Measurements from ENCODE around the gene UCK2. TPM values are rescaled to one million over a fixed set of nuclear protein-coding genes. Genes with fewer than 3 reads are reported as not detected.

Gene UCK2
- total RNA-seq, 1 donor from 2014 or later, result 14.7 TPM

GRCh38 chr1:165845569-165845968, 18.2 kb downstream of the UCK2 start:
- Histone ChIP-seq H3K9me3 (no peaks in the 10 kb centered on the region), H3K27ac (no peak overlapping the region), H3K27me3 (no peaks in the 10 kb centered on the region), H3K4me1 (peaks cover 10% of the 10 kb centered on the region), H3K36me3 (no peaks in the 10 kb centered on the region), H3K4me3 (no peak overlapping the region)
- DNase-seq, result no peak
- TF ChIP-seq CTCF (IDR thresholded peaks at IDR 0.05), result no peak
- intact Hi-C loops (cut with DNase I), result no loop called here
- ATAC-seq, result no peak

GRCh38 chr1:165845992-165846748, 18.8 kb downstream of the UCK2 start:
- TF ChIP-seq CTCF (IDR thresholded peaks at IDR 0.05), result no peak
- ATAC-seq (no peak), DNase-seq (no peak)
- Histone ChIP-seq H3K4me1 (peaks cover 10% of the 10 kb centered on the region), H3K27me3 (no peaks in the 10 kb centered on the region), H3K36me3 (no peaks in the 10 kb centered on the region), H3K27ac (no peak overlapping the region), H3K9me3 (no peaks in the 10 kb centered on the region), H3K4me3 (no peak overlapping the region)
- intact Hi-C loops (cut with DNase I), result no loop called here

- ATAC-seq, result no peak
- H3K36me3 ChIP-seq, result no peaks in the 10 kb centered on the region
Observed at GRCh38 chr1:165847486-165847885, 20.1 kb downstream of the UCK2 start.

GRCh38 chr1:165849353-165850133, 22.1 kb downstream of the UCK2 start:
- DNase-seq (no peak), ATAC-seq (peak; percentile 36)
- TF ChIP-seq CTCF (IDR thresholded peaks at IDR 0.05), result no peak
- Histone ChIP-seq H3K4me1 (peaks cover 7% of the 10 kb centered on the region), H3K36me3 (no peaks in the 10 kb centered on the region), H3K27me3 (no peaks in the 10 kb centered on the region), H3K9me3 (no peaks in the 10 kb centered on the region), H3K4me3 (no peak overlapping the region), H3K27ac (no peak overlapping the region)
- intact Hi-C loops (cut with DNase I), result no loop called here

More at GRCh38 chr1:165847486-165847885, 20.1 kb downstream of the UCK2 start:
- no peaks in the 10 kb centered on the region for H3K9me3 ChIP-seq
- H3K4me3 ChIP-seq, result no peak overlapping the region
- intact Hi-C loops (cut with DNase I), result no loop called here
- no peak for TF ChIP-seq CTCF (IDR thresholded peaks at IDR 0.05)
- no peaks in the 10 kb centered on the region for H3K27me3 ChIP-seq
- no peak for DNase-seq
- H3K27ac ChIP-seq, result no peak overlapping the region
- H3K4me1 ChIP-seq, result peaks cover 5% of the 10 kb centered on the region

GRCh38 chr1:165851034-165851658, 23.7 kb downstream of the UCK2 start:
- Histone ChIP-seq H3K4me1 (peaks cover 7% of the 10 kb centered on the region), H3K27me3 (no peaks in the 10 kb centered on the region), H3K9me3 (no peaks in the 10 kb centered on the region), H3K27ac (no peak overlapping the region), H3K36me3 (no peaks in the 10 kb centered on the region), H3K4me3 (no peak overlapping the region)
- TF ChIP-seq CTCF (IDR thresholded peaks at IDR 0.05), result no peak
- intact Hi-C loops (cut with DNase I), result no loop called here
- ATAC-seq, result peak; percentile 33
- no peak for DNase-seq

Data from upper lobe of right lung (tissue), 1 donor.